ENCODE results near the gene CKLF. TPM values are rescaled to one million over a fixed set of nuclear protein-coding genes. Genes with fewer than 3 reads are reported as not detected.

CKLF gene
- total and polyA plus RNA-seq, 2 donors (not counting 1 experiment from before 2014, with no cell fraction given): 30.4 to 53.6 TPM

GRCh38 chr16:66592814-66593213 is 40.4 kb downstream of the CKLF start:
- peaks cover 8% of the 10 kb centered on the region for H3K27me3 Mint-ChIP-seq
- no peak for DNase-seq
- POLR2A ChIA-PET: no interaction called here

More at GRCh38 chr16:66592814-66593213, 40.4 kb downstream of the CKLF start:
- Histone ChIP-seq H3K36me3 (replicated peaks in 1 of 2; ENCODE audit: control extremely low read depth in 1 of 2, control insufficient read depth in 1 of 2, extremely low read depth in 1 of 2, insufficient read depth in 2 of 2, low read length in 1 of 2) (no peaks in the 10 kb centered on the region), H3K27ac (ENCODE audit: low read length in 2 of 2) (no peak overlapping the region), H3K79me2 (ENCODE audit: control insufficient read depth, insufficient read depth, low read length) (no peaks in the 10 kb centered on the region), H3K27me3 (replicated peaks in 1 of 4; ENCODE audit: control extremely low read depth in 1 of 4, control insufficient read depth in 3 of 4, insufficient read depth in 4 of 4, low read length in 3 of 4) (peaks cover 0 to 12% (median 2%) of the 10 kb centered on the region in 4 experiments), H3K9ac (ENCODE audit: low read length) (no peak overlapping the region), H2AFZ (ENCODE audit: insufficient read depth, low read depth, low read length, poor library complexity, severe bottlenecking) (no peak overlapping the region), H4K20me1 (ENCODE audit: control insufficient read depth, insufficient read depth, low read length, poor library complexity, severe bottlenecking) (no peaks in the 10 kb centered on the region), H3K4me1 (ENCODE audit: control insufficient read depth in 2 of 2, insufficient read depth in 2 of 2, low read length in 2 of 2) (peaks cover 19 to 27% of the 10 kb centered on the region in 2 donors), H3K9me3 (ENCODE audit: control extremely low read depth in 1 of 3, control insufficient read depth in 2 of 3, insufficient read depth in 1 of 3, low read length in 2 of 3) (peaks cover 0 to 11% (median 6%) of the 10 kb centered on the region in 3 donors), H3K4me2 (replicated peaks; ENCODE audit: low read depth, low read length, poor library complexity, severe bottlenecking) (no peak overlapping the region), H3K4me3 (ENCODE audit: control extremely low read depth in 1 of 5, extremely low read depth in 1 of 5, insufficient read depth in 1 of 5, low read depth in 2 of 5, low read length in 4 of 5) (no peak overlapping the region)
- H3K9me3 Mint-ChIP-seq (ENCODE audit: insufficient read depth): no peaks in the 10 kb centered on the region
- ATAC-seq (ENCODE audit: low read depth): no peak
- no peak overlapping the region for H3K4me3 Mint-ChIP-seq
- H3K27ac Mint-ChIP-seq: no peak overlapping the region
- peaks cover 24% of the 10 kb centered on the region for H3K4me1 Mint-ChIP-seq
- CTCF ChIA-PET: interaction anchor here (1.6 to 2.7 kb wide), 2 partner anchors 16 to 188 kb away, joined by 5 read pairs; no protein-coding TSS in a partner anchor
- WGBS (ENCODE audit: insufficient coverage): 100% methylated on average over 1 of the region's 3 CpGs
- intact Hi-C loops (cut with micrococcal nuclease): no loop called here
- TF ChIP-seq EZH2 (IDR thresholded peaks at IDR 0.05; ENCODE audit: borderline replicate concordance, insufficient read depth, low read depth, low read length, poor library complexity, severe bottlenecking) (no peak), CTCF (IDR thresholded peaks at IDR 0.05) (no peak)
